IMR-90 (cell line): ENCODE measurements around the gene DUOX2. TPM values are rescaled to one million over a fixed set of nuclear protein-coding genes. Genes with fewer than 3 reads are reported as not detected.

Experiments used
- ATAC-seq: fragments of 200-7000 bp; cut with Tn5 transposase; 2 replicates; pipeline ENCODE4 v1.9.1; 2020; ENCODE audit warnings: low read depth, mild to moderate bottlenecking, moderate library complexity
- BruUV-seq: library from RNA; stranded (reverse); fragments of 400-500 nt; replicated peaks from 2 replicates; lab custom pipeline; 2021; lab: Mats Ljungman, UMichigan
- CTCF ChIA-PET: fragments of 300-600 bp; formaldehyde crosslinking; extraction: SDS; loops from one replicate; lab custom pipeline; 2021; ENCODE audit warnings: antibody characterized with exemption; lab: Yijun Ruan, JAX
- POLR2A ChIA-PET: fragments of 300-600 bp; sonication (Branson Sonifier 250); formaldehyde crosslinking; loops from one replicate; lab custom pipeline; 2022; ENCODE audit warnings: antibody characterized with exemption; ENCODE audit not compliant: unreplicated experiment; lab: Charles Lee
- DNase-seq: peaks from one replicate; pipeline ENCODE4 v3.0.0; 2013
- H2AFZ ChIP-seq: replicated peaks from 2 replicates; pipeline ENCODE3; 2013; ENCODE audit warnings: low read length, mild to moderate bottlenecking; ENCODE audit not compliant: poor library complexity
- H2AK5ac ChIP-seq: 2 replicates; pipeline ENCODE4 v1.6.1; 2013; ENCODE audit warnings: low read depth, low read length, inconsistent platforms
- H2AK9ac ChIP-seq: replicated peaks from 2 replicates; pipeline ENCODE3; 2013; ENCODE audit warnings: mild to moderate bottlenecking, low read depth, low read length, moderate library complexity; ENCODE audit not compliant: poor library complexity
- H2BK120ac ChIP-seq: 2 replicates; pipeline ENCODE4 v1.6.1; 2013; ENCODE audit warnings: low read depth, low read length, inconsistent platforms
- H2BK15ac ChIP-seq: 3 replicates; pipeline ENCODE4 v1.6.1; 2013; ENCODE audit warnings: low read depth, low read length, inconsistent platforms
- H2BK20ac ChIP-seq: 2 replicates; pipeline ENCODE4 v1.6.1; 2013; ENCODE audit warnings: low read depth, mild to moderate bottlenecking, inconsistent platforms, low read length, moderate library complexity
- H2BK5ac ChIP-seq: 2 replicates; pipeline ENCODE4 v1.6.1; 2013; ENCODE audit warnings: mild to moderate bottlenecking, low read depth, low read length, inconsistent platforms; ENCODE audit not compliant: poor library complexity, severe bottlenecking
- H3K14ac ChIP-seq: replicated peaks from 2 replicates; pipeline ENCODE4 v1.6.1; 2013; ENCODE audit warnings: low read depth, low read length, inconsistent platforms
- H3K18ac ChIP-seq: 2 replicates; pipeline ENCODE4 v1.6.1; 2013; ENCODE audit warnings: low read depth, low read length, control low read depth
- H3K23ac ChIP-seq: 2 replicates; pipeline ENCODE4 v1.6.1; 2013; ENCODE audit warnings: low read depth, low read length, inconsistent platforms
- H3K27ac ChIP-seq: 2 replicates; pipeline ENCODE4 v1.5.1; 2013; ENCODE audit warnings: mild to moderate bottlenecking, control low read depth, low read length; ENCODE audit not compliant: insufficient read depth
- H3K27me3 ChIP-seq: 2 replicates; pipeline ENCODE4 v1.6.1; 2013; ENCODE audit warnings: low read length; ENCODE audit not compliant: control insufficient read depth, insufficient read depth
- H3K36me3 ChIP-seq: 2 replicates; pipeline ENCODE4 v1.6.1; 2013; ENCODE audit warnings: low read length, mixed read lengths; ENCODE audit not compliant: control insufficient read depth, insufficient read depth
- H3K4ac ChIP-seq: 2 replicates; pipeline ENCODE4 v1.6.1; 2013; ENCODE audit warnings: low read depth, low read length, inconsistent platforms
- H3K4me1 ChIP-seq: 2 replicates; pipeline ENCODE4 v1.6.1; 2013; ENCODE audit warnings: low read length, mixed read lengths; ENCODE audit not compliant: control insufficient read depth, insufficient read depth
- H3K4me2 ChIP-seq: 2 replicates; pipeline ENCODE4 v1.6.1; 2013; ENCODE audit warnings: low read depth, mild to moderate bottlenecking, control low read depth, low read length, moderate library complexity
- H3K4me3 ChIP-seq: 2 replicates; pipeline ENCODE4 v1.5.1; 2013; ENCODE audit warnings: low read depth, mild to moderate bottlenecking, control low read depth, low read length, moderate library complexity; ENCODE audit not compliant: insufficient read depth
- H3K56ac ChIP-seq: 2 replicates; pipeline ENCODE4 v1.6.1; 2013; ENCODE audit warnings: low read length, inconsistent platforms; ENCODE audit not compliant: insufficient read depth; ENCODE audit errors: extremely low read depth
- H3K79me1 ChIP-seq, 2 experiments: 2 replicates each; pipeline ENCODE4 v1.6.1; 2013; ENCODE audit warnings: low read length in 2 of 2, inconsistent platforms in 1 of 2, low read depth in 1 of 2
- H3K9ac ChIP-seq: 2 replicates; pipeline ENCODE4 v1.6.1; 2013; ENCODE audit warnings: low read depth, low read length, control low read depth
- H3K9me1 ChIP-seq: 2 replicates; pipeline ENCODE4 v1.6.1; 2013; ENCODE audit warnings: low read length, inconsistent platforms; ENCODE audit not compliant: insufficient read depth
- H3K9me3 ChIP-seq: 2 replicates; pipeline ENCODE4 v1.6.1; 2013; ENCODE audit warnings: low read length; ENCODE audit not compliant: control insufficient read depth, insufficient read depth
- H4K20me1 ChIP-seq: 2 replicates; pipeline ENCODE4 v1.6.1; 2013; ENCODE audit warnings: low read length, inconsistent platforms; ENCODE audit not compliant: insufficient read depth
- H4K5ac ChIP-seq: 2 replicates; pipeline ENCODE4 v1.6.1; 2013; ENCODE audit warnings: mild to moderate bottlenecking, low read depth, low read length, control low read depth
- H4K8ac ChIP-seq, 2 experiments: 2 replicates each; pipeline ENCODE4 v1.6.1; 2013; ENCODE audit warnings: low read depth in 2 of 2, low read length in 2 of 2, control low read depth in 1 of 2, inconsistent platforms in 1 of 2
- H4K91ac ChIP-seq: 2 replicates; pipeline ENCODE4 v1.6.1; 2013; ENCODE audit warnings: low read depth, low read length, inconsistent platforms; ENCODE audit not compliant: insufficient read depth
- ELK1 ChIP-seq: fragments of 150-350 bp; IDR thresholded peaks from 2 replicates; pipeline ENCODE4 v1.6.1; 2016; ENCODE audit warnings: low read depth, mild to moderate bottlenecking, low read length, moderate library complexity, borderline replicate concordance
- FOS ChIP-seq: fragments of 150-350 bp; IDR thresholded peaks from 2 replicates; pipeline ENCODE4 v1.6.1; 2016; ENCODE audit warnings: low read depth, low read length
- MAFK ChIP-seq: IDR thresholded peaks from 2 replicates; pipeline ENCODE4 v1.6.1; 2012; ENCODE audit warnings: low read depth, low read length, improper control_type of control experiment
- RAD21 ChIP-seq: IDR thresholded peaks from 2 replicates; pipeline ENCODE4 v1.6.1; 2012; ENCODE audit warnings: low read length, improper control_type of control experiment
- RCOR1 ChIP-seq: IDR thresholded peaks from 2 replicates; pipeline ENCODE4 v1.6.1; 2012; ENCODE audit warnings: mild to moderate bottlenecking, low read length, improper control_type of control experiment; ENCODE audit not compliant: insufficient replicate concordance
- WGBS, 2 experiments: methylation state at CpG; one replicate each; pipeline versions ENCODE4 v1.1.5 to v1.1.7; 2013; ENCODE audit warnings: missing lambda C conversion rate in 2 of 2; ENCODE audit not compliant: insufficient read length in 1 of 2; ENCODE audit errors: extremely low coverage in 2 of 2; 5-methylcytosine and 5-hydroxymethylcytosine counted together
- dilution Hi-C: fragments of 300-500 bp; cut with HindIII; formaldehyde crosslinking; loops from one replicate; pipeline ENCODE4 v1.14.3; 2018; ENCODE audit warnings: low sequenced_read_pairs; ENCODE audit not compliant: unreplicated experiment
- in situ Hi-C: fragments of 300-500 bp; cut with MboI; formaldehyde crosslinking; loops from 3 replicates; pipeline ENCODE4 v1.14.3; 2019; ENCODE audit warnings: low sequenced_read_pairs, inconsistent platforms, mixed read lengths
- intact Hi-C: fragments of 100-400 bp; cut with micrococcal nuclease; formaldehyde crosslinking; loops from 2 replicates; pipeline ENCODE4 v1.10.0; 2022
- polyA plus RNA-seq, 3 experiments: library from polyadenylated mRNA; depleted of rRNA; stranded (reverse); fragments of >200 nt; gene quantifications; 2 replicates each; pipeline ENCODE4 v1.2.3, GENCODE V29; 2012; ENCODE audit warnings: low replicate concordance in 1 of 3
- total RNA-seq: library from RNA; depleted of rRNA; stranded (reverse); fragments of >200 nt; gene quantifications from 2 replicates; pipeline ENCODE4 v1.2.3, GENCODE V29; 2012

DUOX2 gene
- total and polyA plus RNA-seq, 2 of the 4 experiments (the other 2 are of a cell fraction) = not detected

- H3K9me3 ChIP-seq = no peaks in the 10 kb centered on the region
- no peak overlapping the region for H4K5ac ChIP-seq
- WGBS, 2 experiments = no CpG with 5 or more reads among the region's 6 CpGs
- ATAC-seq (no peak), DNase-seq (no peak)
- no peaks in the 10 kb centered on the region for H3K36me3 ChIP-seq
- no peaks in the 10 kb centered on the region for H3K27me3 ChIP-seq
- H3K4me3 ChIP-seq = no peak overlapping the region
- H2AK9ac ChIP-seq = peak overlapping the region; percentile 14
- no peaks in the 10 kb centered on the region for H3K79me1 ChIP-seq
- H4K91ac ChIP-seq = no peak overlapping the region
- TF ChIP-seq RAD21 = no peak
- no peak for TF ChIP-seq RCOR1
- no peak for TF ChIP-seq FOS
- no peak for TF ChIP-seq ELK1
- TF ChIP-seq MAFK = no peak
- in situ Hi-C loops = no loop called here
- no peak overlapping the region for H2BK15ac ChIP-seq
- H3K23ac ChIP-seq = no peak overlapping the region
- POLR2A ChIA-PET = no interaction called here
- intact Hi-C loops = no loop called here
- no peak overlapping the region for H3K4me2 ChIP-seq
- H2AK5ac ChIP-seq = no peak overlapping the region
- no peak overlapping the region for H2BK5ac ChIP-seq
- H3K56ac ChIP-seq = no peak overlapping the region
- no peak overlapping the region for H3K18ac ChIP-seq
- no peak overlapping the region for H4K8ac ChIP-seq
- H3K27ac ChIP-seq = no peak overlapping the region
- no peaks in the 10 kb centered on the region for H4K20me1 ChIP-seq
- no peak overlapping the region for H3K4ac ChIP-seq
- dilution Hi-C loops = no loop called here
- no peak overlapping the region for H2BK120ac ChIP-seq
- H3K9me1 ChIP-seq = no peaks in the 10 kb centered on the region
- H3K4me1 ChIP-seq = no peaks in the 10 kb centered on the region; the same call in 1 of the 2 replicates
- CTCF ChIA-PET = interaction anchor here (0.8 kb wide), 1 partner anchor 12 kb away, joined by 4 read pairs; no protein-coding TSS in a partner anchor
- H3K14ac ChIP-seq = no peak overlapping the region
- peak overlapping the region; percentile 19 for H2AFZ ChIP-seq
- BruUV-seq = no TSS peak
- no peak overlapping the region for H2BK20ac ChIP-seq
- H3K9ac ChIP-seq = no peak overlapping the region
Measured at GRCh38 chr15:45150997-45151396, 37.0 kb upstream of the DUOX2 start.
